GM12864 (cell line): ENCODE results near the gene SRPX2.
"Not testable (repeated sequence)": the region's sequence is repeated elsewhere in the genome, so short reads cannot be mapped to it uniquely, and the experiment has no call there.

ENCODE experiments used
- DNase-seq: peaks from one replicate; pipeline ENCODE4 v3.0.0-alpha.2; 2011; ENCODE audit warnings: low read depth
- H3K4me3 ChIP-seq: 2 replicates; pipeline ENCODE4 v1.5.1; 2011; ENCODE audit warnings: mild to moderate bottlenecking, low read depth, low read length, control low read depth
- CTCF ChIP-seq: IDR thresholded peaks from 2 replicates; pipeline ENCODE4 v1.5.1; 2011; ENCODE audit warnings: low read depth, mild to moderate bottlenecking, moderate library complexity, low read length, control low read depth, inconsistent platforms; ENCODE audit errors: missing control alignments

The SRPX2 gene

GRCh38 chrX:100710816-100711215 lies 66.8 kb downstream of the SRPX2 start:
- no peak for TF ChIP-seq CTCF
- no peak overlapping the region for H3K4me3 ChIP-seq
- DNase-seq, result no peak

- TF ChIP-seq CTCF, result no peak
- no peak for DNase-seq
- no peak overlapping the region for H3K4me3 ChIP-seq
Measured at GRCh38 chrX:100717363-100717762, 73.4 kb downstream of the SRPX2 start.

GRCh38 chrX:100719139-100719538 lies 75.1 kb downstream of the SRPX2 start:
- no peak overlapping the region for H3K4me3 ChIP-seq
- no peak for TF ChIP-seq CTCF
- no peak for DNase-seq

GRCh38 chrX:100720301-100720700 lies 76.3 kb downstream of the SRPX2 start:
- no peak for DNase-seq
- H3K4me3 ChIP-seq, result no peak overlapping the region
- no peak for TF ChIP-seq CTCF

GRCh38 chrX:100721328-100721727 lies 77.3 kb downstream of the SRPX2 start:
- DNase-seq, result no peak
- TF ChIP-seq CTCF, result no peak
- no peak overlapping the region for H3K4me3 ChIP-seq

- H3K4me3 ChIP-seq, result not testable (repeated sequence)
Measured at GRCh38 chrX:100724006-100724405, 80.0 kb downstream of the SRPX2 start.

More at GRCh38 chrX:100724006-100724405, 80.0 kb downstream of the SRPX2 start:
- DNase-seq, result not testable (repeated sequence)
